HepG2 (cell line): ENCODE data around the gene CRISPLD2. TPM values are rescaled to one million over a fixed set of nuclear protein-coding genes. Genes with fewer than 3 reads are reported as not detected.

Experiments
- ATAC-seq: fragments of 200-7000 bp; cut with Tn5 transposase; 3 replicates; pipeline ENCODE4 v1.9.1; 2020; ENCODE audit warnings: mild to moderate bottlenecking, moderate library complexity
- BruUV-seq: library from RNA; stranded (reverse); fragments of 400-500 nt; replicated peaks from 2 replicates; lab custom pipeline; 2021; lab: Mats Ljungman, UMichigan
- CTCF ChIA-PET: fragments of 300-600 bp; formaldehyde crosslinking; extraction: SDS; loops from one replicate; lab custom pipeline; 2021; ENCODE audit warnings: low total read pairs, inconsistent platforms, low intra/inter-chr PET ratio; lab: Yijun Ruan, JAX
- POLR2A ChIA-PET: fragments of 350-600 bp; sonication (Branson Sonifier 250); formaldehyde crosslinking; loops from one replicate; lab custom pipeline; 2020; ENCODE audit warnings: antibody characterized with exemption, inconsistent platforms; lab: Yijun Ruan, JAX
- DNase-seq: peaks from one replicate; pipeline ENCODE4 v3.0.0-alpha.2; 2015; ENCODE audit warnings: low spot score
- FAIRE-seq: peaks from 3 replicates; lab custom pipeline; 2011; peaks lifted over from hg19 to GRCh38; lab: Jason Lieb, UNC
- H2AFZ ChIP-seq: one replicate; pipeline ENCODE4 v1.6.1; 2011; ENCODE audit warnings: low read length, inconsistent platforms
- H3K27ac ChIP-seq: fragments of 300-600 bp; 3 replicates; pipeline ENCODE4 v1.8.0; 2011; ENCODE audit warnings: mixed run types, mild to moderate bottlenecking, mixed read lengths, low read length, inconsistent platforms; ENCODE audit not compliant: insufficient read depth; ENCODE audit errors: extremely low read length
- H3K27me3 ChIP-seq, 2 experiments: fragments of 200-600 bp in 1 of 2; 2 replicates in 1 of 2; 3 replicates in 1 of 2; pipeline versions ENCODE4 v1.6.0 to v1.8.0; 2011; ENCODE audit warnings: low read length in 2 of 2, mild to moderate bottlenecking in 2 of 2, moderate library complexity in 2 of 2, inconsistent platforms in 1 of 2; ENCODE audit not compliant: insufficient read depth in 2 of 2, control insufficient read depth in 1 of 2
- H3K36me3 ChIP-seq, 2 experiments: fragments of 200-600 bp in 1 of 2; replicated peaks in 1 of 2; 2 replicates in 1 of 2; 3 replicates in 1 of 2; pipeline versions ENCODE4 v1.5.1 to v1.8.0; 2011; ENCODE audit warnings: low read length in 2 of 2, inconsistent platforms in 1 of 2; ENCODE audit not compliant: insufficient read depth in 2 of 2, control insufficient read depth in 1 of 2
- H3K4me1 ChIP-seq: 2 replicates; pipeline ENCODE4 v1.5.1; 2012; ENCODE audit warnings: low read length, inconsistent platforms; ENCODE audit not compliant: insufficient read depth
- H3K4me2 ChIP-seq: 2 replicates; pipeline ENCODE4 v1.6.0; 2011; ENCODE audit warnings: low read depth, low read length, inconsistent platforms
- H3K4me3 ChIP-seq, 3 experiments: fragments of 200-600 bp in 1 of 3; sonication (generic), shearing (Covaris generic) in 1 of 3; replicated peaks in 1 of 3; 2 replicates each; pipeline ENCODE4 v1.5.1; 2011 to 2016; ENCODE audit warnings: low read length in 3 of 3, inconsistent platforms in 2 of 3, low read depth in 2 of 3, mild to moderate bottlenecking in 2 of 3, control low read depth in 1 of 3, mixed read lengths in 1 of 3; ENCODE audit not compliant: insufficient read depth in 1 of 3
- H3K79me2 ChIP-seq: one replicate; pipeline ENCODE4 v1.6.1; 2011; ENCODE audit warnings: low read length, inconsistent platforms; ENCODE audit not compliant: insufficient read depth
- H3K9ac ChIP-seq: 2 replicates; pipeline ENCODE4 v1.6.0; 2011; ENCODE audit warnings: mild to moderate bottlenecking, low read depth, low read length, inconsistent platforms; ENCODE audit not compliant: insufficient read depth
- H3K9me3 ChIP-seq: 2 replicates; pipeline ENCODE4 v1.5.1; 2012; ENCODE audit warnings: mild to moderate bottlenecking, low read length
- H4K20me1 ChIP-seq: 2 replicates; pipeline ENCODE4 v1.6.0; 2011; ENCODE audit warnings: inconsistent platforms, mild to moderate bottlenecking, low read length, moderate library complexity; ENCODE audit not compliant: insufficient read depth
- ADNP ChIP-seq: sonication (generic); formaldehyde crosslinking; IDR thresholded peaks from 2 replicates; pipeline ENCODE4 v1.4.0; 2020; ENCODE audit warnings: missing genetic modification reagents
- GZF1 ChIP-seq: sonication (generic); formaldehyde crosslinking; IDR thresholded peaks from 2 replicates; pipeline ENCODE4 v1.5.1; 2020; ENCODE audit warnings: mild to moderate bottlenecking, missing genetic modification reagents
- KLF11 ChIP-seq: IDR thresholded peaks from 2 replicates; pipeline ENCODE4 v1.6.1; 2016; ENCODE audit warnings: missing compliant biosample characterization
- NONO ChIP-seq, 2 experiments: fragments of 450-650 bp in 1 of 2; sonication (generic) in 1 of 2; formaldehyde crosslinking in 1 of 2; IDR thresholded peaks in 1 of 2; conservative IDR thresholded peaks in 1 of 2; 2 replicates each; pipeline versions ENCODE4 v1.6.1 to v1.8.0; 2017 to 2022; ENCODE audit warnings: mild to moderate bottlenecking in 1 of 2, missing genetic modification reagents in 1 of 2, moderate library complexity in 1 of 2
- PITX1 ChIP-seq: sonication (generic); formaldehyde crosslinking; IDR thresholded peaks from 2 replicates; pipeline ENCODE4 v1.5.1; 2020; ENCODE audit warnings: mild to moderate bottlenecking, missing genetic modification reagents
- RBM39 ChIP-seq: fragments of 200-400 bp; formaldehyde crosslinking; IDR thresholded peaks from one replicate; pipeline ENCODE4 v1.6.1; 2018; ENCODE audit warnings: antibody characterized with exemption, mild to moderate bottlenecking, low read depth, low read length; ENCODE audit not compliant: poor library complexity, severe bottlenecking
- SRF ChIP-seq: IDR thresholded peaks from 2 replicates; pipeline ENCODE4 v1.6.1; 2011; ENCODE audit warnings: mild to moderate bottlenecking, low read depth, low read length, moderate library complexity
- SRY ChIP-seq: sonication (generic); formaldehyde crosslinking; IDR thresholded peaks from 2 replicates; pipeline ENCODE4 v1.8.0; 2022; ENCODE audit warnings: mild to moderate bottlenecking, missing genetic modification reagents
- ZIK1 ChIP-seq: sonication (generic); formaldehyde crosslinking; IDR thresholded peaks from 2 replicates; pipeline ENCODE4 v1.5.0; 2020; ENCODE audit warnings: mild to moderate bottlenecking, low read depth, missing genetic modification reagents, borderline replicate concordance
- ZNF570 ChIP-seq: sonication (generic); formaldehyde crosslinking; IDR thresholded peaks from 2 replicates; pipeline ENCODE4 v1.4.0; 2020; ENCODE audit warnings: mild to moderate bottlenecking, missing genetic modification reagents, borderline replicate concordance
- ZNF784 ChIP-seq: sonication (generic); formaldehyde crosslinking; IDR thresholded peaks from 2 replicates; pipeline ENCODE4 v1.5.1; 2020; ENCODE audit warnings: missing genetic modification reagents, mild to moderate bottlenecking, borderline replicate concordance
- WGBS: methylation state at CpG from one replicate; pipeline ENCODE4 v1.1.6; 2017; ENCODE audit warnings: low lambda C conversion rate; 5-methylcytosine and 5-hydroxymethylcytosine counted together
- in situ Hi-C: cut with HindIII; loops from 2 replicates; pipeline ENCODE4 v1.10.0; 2017; ENCODE audit warnings: low pct_unique_long_range_greater_than_20kb; ENCODE audit not compliant: extremely low pct_ligation_motif_present
- intact Hi-C: fragments of 100-400 bp; cut with micrococcal nuclease; formaldehyde crosslinking; loops from one replicate; pipeline ENCODE4 v1.10.0; 2022; ENCODE audit not compliant: unreplicated experiment
- polyA plus RNA-seq, 8 experiments: library from polyadenylated mRNA; depleted of rRNA in 3 of 8; stranded (reverse) in 7 of 8; unstranded in 1 of 8; fragments of >200 nt; fragmentation: Illumina TruSeq in 4 of 8; extraction: Trizol in 4 of 8; gene quantifications; 2 replicates each; pipeline versions ENCODE4 v1.2.1 to v1.2.3, GENCODE V29; 2011 to 2016; ENCODE audit warnings: low read depth in 4 of 8, missing spikeins in 1 of 8, mixed read lengths in 1 of 8; ENCODE audit not compliant: insufficient read depth in 1 of 8
- total RNA-seq, 5 experiments: library from RNA; depleted of rRNA; stranded (reverse); fragments of >200 nt; fragmentation: Illumina TruSeq; extraction: Trizol; gene quantifications; 2 replicates each; pipeline ENCODE4 v1.2.3, GENCODE V29; 2016; ENCODE audit warnings: low read depth in 1 of 5
- TF ChIP-seq, protein P1 (sequence below): sonication (generic); formaldehyde crosslinking; IDR thresholded peaks from 2 replicates; pipeline ENCODE4 v1.4.0; 2020; ENCODE audit warnings: missing genetic modification reagents
- TF ChIP-seq, protein P2 (sequence below): sonication (generic); formaldehyde crosslinking; IDR thresholded peaks from 2 replicates; pipeline ENCODE4 v1.9.0; 2021; ENCODE audit warnings: missing genetic modification reagents, borderline replicate concordance
- TF ChIP-seq, protein P3 (sequence below): sonication (generic); formaldehyde crosslinking; conservative IDR thresholded peaks from 2 replicates; pipeline ENCODE4 v1.8.0; 2022; ENCODE audit warnings: mild to moderate bottlenecking, moderate library complexity, missing genetic modification reagents

The CRISPLD2 gene
- total and polyA plus RNA-seq, 2 of the 13 experiments (the other 11 are each of a cell fraction or from before 2014, with no cell fraction given), result 0.04 to 0.31 TPM

DNA sequence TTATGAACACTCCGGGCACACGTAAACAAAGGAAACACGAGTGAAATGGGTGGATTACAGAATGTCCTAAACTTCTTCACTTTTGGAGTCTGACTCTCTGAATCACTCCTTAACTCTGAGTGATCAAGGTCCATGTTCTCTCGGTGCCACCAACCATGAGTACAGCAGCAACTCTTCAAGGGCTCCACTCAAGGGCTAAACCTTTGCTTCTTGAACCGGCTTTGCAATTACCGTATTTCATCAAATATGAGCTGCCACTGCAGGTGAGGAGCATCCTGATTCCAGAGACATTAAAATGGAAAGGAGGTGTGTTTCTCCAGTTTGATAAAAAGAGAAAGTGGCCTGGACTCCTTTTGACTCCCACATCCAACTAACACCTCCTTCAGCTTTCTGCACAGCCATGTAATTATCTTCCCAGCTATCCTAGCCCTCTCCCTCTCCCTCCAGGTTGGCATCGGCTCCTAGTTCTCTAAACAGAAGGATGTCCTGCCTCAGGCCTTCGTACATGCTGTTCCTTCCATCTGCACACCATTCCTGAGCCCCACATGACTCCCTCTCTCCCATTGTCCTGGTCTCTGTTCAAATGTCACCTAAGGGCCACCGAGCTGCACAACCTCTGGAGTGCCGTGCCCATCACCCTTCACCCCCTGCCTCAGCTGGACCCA is 130.1 kb downstream of the CRISPLD2 start:
- no peaks in the 10 kb centered on the region for H3K36me3 ChIP-seq
- H3K9me3 ChIP-seq, result no peaks in the 10 kb centered on the region
- H3K4me2 ChIP-seq, result peak overlapping the region; percentile 74
- peak; percentile 80 for FAIRE-seq
- no peaks in the 10 kb centered on the region for H4K20me1 ChIP-seq
- H3K27me3 ChIP-seq, result no peaks in the 10 kb centered on the region; a peak in 1 of 5 replicates
- in situ Hi-C loops, result no loop called here
- H3K9ac ChIP-seq, result peak overlapping the region; percentile 27; the same call in 1 of the 2 replicates
- intact Hi-C loops, result no loop called here
- no peak overlapping the region for H3K27ac ChIP-seq
- no TSS peak for BruUV-seq
- CTCF ChIA-PET, result interaction anchor here (4.5 kb wide), 1 partner anchor 25 kb away, joined by 57 read pairs; no protein-coding TSS in a partner anchor
- DNase-seq, result no peak
- no peak for ATAC-seq
- no peak overlapping the region for H2AFZ ChIP-seq
- POLR2A ChIA-PET, result no interaction called here
- H3K79me2 ChIP-seq, result no peaks in the 10 kb centered on the region
- 0 out of 6 replicates have a peak overlapping the region, but pooled peaks of 1 of the 3 experiments have one; percentile 65 for H3K4me3 ChIP-seq
- WGBS, result 40% methylated on average over 10 of the region's 10 CpGs
- H3K4me1 ChIP-seq, result peaks cover 59% of the 10 kb centered on the region
- TF ChIP-seq ZNF570 (CRISPR knock-in tag) (no peak), KLF11 (CRISPR knock-in tag) (no peak), ZNF784 (CRISPR knock-in tag) (no peak), SRF (peak; percentile 28; the same call in 1 of the 2 replicates), NONO (IDR thresholded peaks at IDR 0.05) (no peak), NONO (CRISPR knock-in tag; conservative IDR thresholded peaks at IDR 0.05) (no peak), RBM39 (no peak), SRY (CRISPR knock-in tag) (no peak), GZF1 (CRISPR knock-in tag) (peak; percentile 100), PITX1 (no peak), ADNP (no peak), ZIK1 (CRISPR knock-in tag) (no peak)
- TF ChIP-seq, protein P1, sequence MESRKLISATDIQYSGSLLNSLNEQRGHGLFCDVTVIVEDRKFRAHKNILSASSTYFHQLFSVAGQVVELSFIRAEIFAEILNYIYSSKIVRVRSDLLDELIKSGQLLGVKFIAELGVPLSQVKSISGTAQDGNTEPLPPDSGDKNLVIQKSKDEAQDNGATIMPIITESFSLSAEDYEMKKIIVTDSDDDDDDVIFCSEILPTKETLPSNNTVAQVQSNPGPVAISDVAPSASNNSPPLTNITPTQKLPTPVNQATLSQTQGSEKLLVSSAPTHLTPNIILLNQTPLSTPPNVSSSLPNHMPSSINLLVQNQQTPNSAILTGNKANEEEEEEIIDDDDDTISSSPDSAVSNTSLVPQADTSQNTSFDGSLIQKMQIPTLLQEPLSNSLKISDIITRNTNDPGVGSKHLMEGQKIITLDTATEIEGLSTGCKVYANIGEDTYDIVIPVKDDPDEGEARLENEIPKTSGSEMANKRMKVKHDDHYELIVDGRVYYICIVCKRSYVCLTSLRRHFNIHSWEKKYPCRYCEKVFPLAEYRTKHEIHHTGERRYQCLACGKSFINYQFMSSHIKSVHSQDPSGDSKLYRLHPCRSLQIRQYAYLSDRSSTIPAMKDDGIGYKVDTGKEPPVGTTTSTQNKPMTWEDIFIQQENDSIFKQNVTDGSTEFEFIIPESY, result no peak
- TF ChIP-seq, protein P2, sequence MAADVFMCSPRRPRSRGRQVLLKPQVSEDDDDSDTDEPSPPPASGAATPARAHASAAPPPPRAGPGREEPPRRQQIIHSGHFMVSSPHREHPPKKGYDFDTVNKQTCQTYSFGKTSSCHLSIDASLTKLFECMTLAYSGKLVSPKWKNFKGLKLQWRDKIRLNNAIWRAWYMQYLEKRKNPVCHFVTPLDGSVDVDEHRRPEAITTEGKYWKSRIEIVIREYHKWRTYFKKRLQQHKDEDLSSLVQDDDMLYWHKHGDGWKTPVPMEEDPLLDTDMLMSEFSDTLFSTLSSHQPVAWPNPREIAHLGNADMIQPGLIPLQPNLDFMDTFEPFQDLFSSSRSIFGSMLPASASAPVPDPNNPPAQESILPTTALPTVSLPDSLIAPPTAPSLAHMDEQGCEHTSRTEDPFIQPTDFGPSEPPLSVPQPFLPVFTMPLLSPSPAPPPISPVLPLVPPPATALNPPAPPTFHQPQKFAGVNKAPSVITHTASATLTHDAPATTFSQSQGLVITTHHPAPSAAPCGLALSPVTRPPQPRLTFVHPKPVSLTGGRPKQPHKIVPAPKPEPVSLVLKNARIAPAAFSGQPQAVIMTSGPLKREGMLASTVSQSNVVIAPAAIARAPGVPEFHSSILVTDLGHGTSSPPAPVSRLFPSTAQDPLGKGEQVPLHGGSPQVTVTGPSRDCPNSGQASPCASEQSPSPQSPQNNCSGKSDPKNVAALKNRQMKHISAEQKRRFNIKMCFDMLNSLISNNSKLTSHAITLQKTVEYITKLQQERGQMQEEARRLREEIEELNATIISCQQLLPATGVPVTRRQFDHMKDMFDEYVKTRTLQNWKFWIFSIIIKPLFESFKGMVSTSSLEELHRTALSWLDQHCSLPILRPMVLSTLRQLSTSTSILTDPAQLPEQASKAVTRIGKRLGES, result no peak
- TF ChIP-seq, protein P3, sequence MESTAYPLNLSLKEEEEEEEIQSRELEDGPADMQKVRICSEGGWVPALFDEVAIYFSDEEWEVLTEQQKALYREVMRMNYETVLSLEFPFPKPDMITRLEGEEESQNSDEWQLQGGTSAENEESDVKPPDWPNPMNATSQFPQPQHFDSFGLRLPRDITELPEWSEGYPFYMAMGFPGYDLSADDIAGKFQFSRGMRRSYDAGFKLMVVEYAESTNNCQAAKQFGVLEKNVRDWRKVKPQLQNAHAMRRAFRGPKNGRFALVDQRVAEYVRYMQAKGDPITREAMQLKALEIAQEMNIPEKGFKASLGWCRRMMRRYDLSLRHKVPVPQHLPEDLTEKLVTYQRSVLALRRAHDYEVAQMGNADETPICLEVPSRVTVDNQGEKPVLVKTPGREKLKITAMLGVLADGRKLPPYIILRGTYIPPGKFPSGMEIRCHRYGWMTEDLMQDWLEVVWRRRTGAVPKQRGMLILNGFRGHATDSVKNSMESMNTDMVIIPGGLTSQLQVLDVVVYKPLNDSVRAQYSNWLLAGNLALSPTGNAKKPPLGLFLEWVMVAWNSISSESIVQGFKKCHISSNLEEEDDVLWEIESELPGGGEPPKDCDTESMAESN (CRISPR knock-in tag), result peak; percentile 50; the same call in 1 of the 2 replicates
